ENCODE results near the gene ZP4. TPM values are rescaled to one million over a fixed set of nuclear protein-coding genes. Genes with fewer than 3 reads are reported as not detected.

The ZP4 gene
- total RNA-seq, 2 experiments from 2014 or later, result not detected

DNA sequence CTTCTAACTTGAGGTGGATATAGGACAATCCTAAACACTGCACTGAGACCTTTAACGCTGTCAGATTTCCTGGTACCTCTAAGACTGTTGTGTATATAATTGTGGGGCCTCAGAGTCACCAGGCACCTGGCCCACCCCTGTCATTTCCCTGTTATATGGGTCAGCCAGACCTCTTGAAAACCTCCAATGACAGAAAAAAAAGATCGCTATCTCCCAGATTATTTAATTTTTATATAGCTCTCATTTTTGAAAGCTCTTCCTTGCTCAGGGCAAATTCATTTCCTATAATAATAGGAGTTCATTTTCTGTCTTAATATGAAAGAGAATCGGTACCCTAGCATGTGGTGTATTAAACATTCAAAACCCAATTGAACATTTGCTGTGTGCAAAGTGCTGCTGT lies 56.7 kb downstream of the ZP4 start:
- CTCF ChIA-PET, result no interaction called here
- POLR2A ChIA-PET, result no interaction called here
- Mint-ChIP-seq H3K27ac (no peak overlapping the region), H3K4me1 (no peaks in the 10 kb centered on the region), H3K27me3 (no peaks in the 10 kb centered on the region), H3K4me3 (no peak overlapping the region), H3K9me3 (no peaks in the 10 kb centered on the region), H3K36me3 (ENCODE audit: low read depth) (no peaks in the 10 kb centered on the region)
- no peak for DNase-seq

DNA sequence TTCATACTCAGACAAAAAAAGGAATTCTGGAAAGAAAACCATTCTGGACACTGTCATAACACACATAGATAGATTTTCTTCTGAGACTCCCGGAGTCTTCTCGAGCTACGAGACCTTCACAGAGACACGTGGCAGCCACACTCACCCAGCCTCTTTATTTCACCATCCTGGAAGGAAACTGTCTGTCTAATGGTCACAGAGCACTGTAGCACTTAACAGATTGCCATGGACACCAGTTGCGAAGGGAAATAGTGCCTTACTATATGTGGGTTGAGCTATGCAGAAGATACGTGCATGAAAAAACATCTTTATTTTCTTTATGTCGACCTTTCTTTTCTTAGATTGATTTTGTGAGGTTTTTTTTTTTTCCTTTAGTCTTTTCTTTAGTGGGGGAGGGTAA lies 57.9 kb downstream of the ZP4 start:
- DNase-seq, result no peak
- H3K9me3 Mint-ChIP-seq, result no peaks in the 10 kb centered on the region
- no peak overlapping the region for H3K27ac Mint-ChIP-seq
- CTCF ChIA-PET, result no interaction called here
- POLR2A ChIA-PET, result no interaction called here
- H3K4me1 Mint-ChIP-seq, result no peaks in the 10 kb centered on the region
- no peaks in the 10 kb centered on the region for H3K36me3 Mint-ChIP-seq (ENCODE audit: low read depth)
- H3K4me3 Mint-ChIP-seq, result no peak overlapping the region
- no peaks in the 10 kb centered on the region for H3K27me3 Mint-ChIP-seq
